Testis (tissue), 2 donors: ENCODE results near the gene BLMH.

ENCODE experiments used
- CTCF ChIP-seq, 3 experiments: fragments of 450-650 bp in 2 of 3; fragments of 200-600 bp in 1 of 3; sonication (generic) in 1 of 3; IDR thresholded peaks; one replicate each; pipeline ENCODE4 v1.5.1; 2016 to 2019; ENCODE audit warnings: antibody characterized with exemption in 3 of 3, mild to moderate bottlenecking in 2 of 3, moderate library complexity in 1 of 3
- POLR2A ChIP-seq: fragments of 450-650 bp; IDR thresholded peaks from one replicate; pipeline ENCODE4 v1.6.1; 2017; ENCODE audit warnings: antibody characterized with exemption, mild to moderate bottlenecking, moderate library complexity

- TF ChIP-seq CTCF (IDR thresholded peaks at IDR 0.05) (no peak), POLR2A (no peak)
These were observed at the start of gene BLMH for GRCh38 chr17:30291543-30292285.
